ENCODE data around the gene BIVM. TPM values are rescaled to one million over a fixed set of nuclear protein-coding genes. Genes with fewer than 3 reads are reported as not detected.

Gene BIVM
- total and polyA plus RNA-seq, 2 experiments from 2014 or later: 3.2 to 4.2 TPM

- TF ChIP-seq, protein P1, sequence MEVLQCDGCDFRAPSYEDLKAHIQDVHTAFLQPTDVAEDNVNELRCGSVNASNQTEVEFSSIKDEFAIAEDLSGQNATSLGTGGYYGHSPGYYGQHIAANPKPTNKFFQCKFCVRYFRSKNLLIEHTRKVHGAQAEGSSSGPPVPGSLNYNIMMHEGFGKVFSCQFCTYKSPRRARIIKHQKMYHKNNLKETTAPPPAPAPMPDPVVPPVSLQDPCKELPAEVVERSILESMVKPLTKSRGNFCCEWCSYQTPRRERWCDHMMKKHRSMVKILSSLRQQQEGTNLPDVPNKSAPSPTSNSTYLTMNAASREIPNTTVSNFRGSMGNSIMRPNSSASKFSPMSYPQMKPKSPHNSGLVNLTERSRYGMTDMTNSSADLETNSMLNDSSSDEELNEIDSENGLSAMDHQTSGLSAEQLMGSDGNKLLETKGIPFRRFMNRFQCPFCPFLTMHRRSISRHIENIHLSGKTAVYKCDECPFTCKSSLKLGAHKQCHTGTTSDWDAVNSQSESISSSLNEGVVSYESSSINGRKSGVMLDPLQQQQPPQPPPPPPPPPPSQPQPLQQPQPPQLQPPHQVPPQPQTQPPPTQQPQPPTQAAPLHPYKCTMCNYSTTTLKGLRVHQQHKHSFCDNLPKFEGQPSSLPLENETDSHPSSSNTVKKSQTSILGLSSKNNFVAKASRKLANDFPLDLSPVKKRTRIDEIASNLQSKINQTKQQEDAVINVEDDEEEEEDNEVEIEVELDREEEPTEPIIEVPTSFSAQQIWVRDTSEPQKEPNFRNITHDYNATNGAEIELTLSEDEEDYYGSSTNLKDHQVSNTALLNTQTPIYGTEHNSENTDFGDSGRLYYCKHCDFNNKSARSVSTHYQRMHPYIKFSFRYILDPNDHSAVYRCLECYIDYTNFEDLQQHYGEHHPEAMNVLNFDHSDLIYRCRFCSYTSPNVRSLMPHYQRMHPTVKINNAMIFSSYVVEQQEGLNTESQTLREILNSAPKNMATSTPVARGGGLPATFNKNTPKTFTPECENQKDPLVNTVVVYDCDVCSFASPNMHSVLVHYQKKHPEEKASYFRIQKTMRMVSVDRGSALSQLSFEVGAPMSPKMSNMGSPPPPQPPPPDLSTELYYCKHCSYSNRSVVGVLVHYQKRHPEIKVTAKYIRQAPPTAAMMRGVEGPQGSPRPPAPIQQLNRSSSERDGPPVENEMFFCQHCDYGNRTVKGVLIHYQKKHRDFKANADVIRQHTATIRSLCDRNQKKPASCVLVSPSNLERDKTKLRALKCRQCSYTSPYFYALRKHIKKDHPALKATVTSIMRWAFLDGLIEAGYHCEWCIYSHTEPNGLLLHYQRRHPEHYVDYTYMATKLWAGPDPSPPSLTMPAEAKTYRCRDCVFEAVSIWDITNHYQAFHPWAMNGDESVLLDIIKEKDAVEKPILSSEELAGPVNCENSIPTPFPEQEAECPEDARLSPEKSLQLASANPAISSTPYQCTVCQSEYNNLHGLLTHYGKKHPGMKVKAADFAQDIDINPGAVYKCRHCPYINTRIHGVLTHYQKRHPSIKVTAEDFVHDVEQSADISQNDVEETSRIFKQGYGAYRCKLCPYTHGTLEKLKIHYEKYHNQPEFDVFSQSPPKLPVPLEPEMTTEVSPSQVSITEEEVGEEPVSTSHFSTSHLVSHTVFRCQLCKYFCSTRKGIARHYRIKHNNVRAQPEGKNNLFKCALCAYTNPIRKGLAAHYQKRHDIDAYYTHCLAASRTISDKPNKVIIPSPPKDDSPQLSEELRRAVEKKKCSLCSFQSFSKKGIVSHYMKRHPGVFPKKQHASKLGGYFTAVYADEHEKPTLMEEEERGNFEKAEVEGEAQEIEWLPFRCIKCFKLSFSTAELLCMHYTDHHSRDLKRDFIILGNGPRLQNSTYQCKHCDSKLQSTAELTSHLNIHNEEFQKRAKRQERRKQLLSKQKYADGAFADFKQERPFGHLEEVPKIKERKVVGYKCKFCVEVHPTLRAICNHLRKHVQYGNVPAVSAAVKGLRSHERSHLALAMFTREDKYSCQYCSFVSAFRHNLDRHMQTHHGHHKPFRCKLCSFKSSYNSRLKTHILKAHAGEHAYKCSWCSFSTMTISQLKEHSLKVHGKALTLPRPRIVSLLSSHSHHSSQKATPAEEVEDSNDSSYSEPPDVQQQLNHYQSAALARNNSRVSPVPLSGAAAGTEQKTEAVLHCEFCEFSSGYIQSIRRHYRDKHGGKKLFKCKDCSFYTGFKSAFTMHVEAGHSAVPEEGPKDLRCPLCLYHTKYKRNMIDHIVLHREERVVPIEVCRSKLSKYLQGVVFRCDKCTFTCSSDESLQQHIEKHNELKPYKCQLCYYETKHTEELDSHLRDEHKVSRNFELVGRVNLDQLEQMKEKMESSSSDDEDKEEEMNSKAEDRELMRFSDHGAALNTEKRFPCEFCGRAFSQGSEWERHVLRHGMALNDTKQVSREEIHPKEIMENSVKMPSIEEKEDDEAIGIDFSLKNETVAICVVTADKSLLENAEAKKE (CRISPR knock-in tag; IDR thresholded peaks at IDR 0.05): no peak
These were observed 63.8 kb downstream of the BIVM start (continued) for GRCh38 chr13:102862624-102863210.

GRCh38 chr13:102863590-102863989 is 64.7 kb downstream of the BIVM start:
- no peak overlapping the region for H3K27ac Mint-ChIP-seq
- no peak overlapping the region for H2AFZ ChIP-seq
- H3K27ac ChIP-seq (ENCODE audit: low read depth): no peak overlapping the region
- H4K20me1 ChIP-seq (replicated peaks; ENCODE audit: insufficient read depth): no peaks in the 10 kb centered on the region; the same call in 1 of the 2 replicates
- peaks cover 31% of the 10 kb centered on the region for H3K36me3 ChIP-seq (ENCODE audit: insufficient read depth)
- H3K4me1 ChIP-seq (ENCODE audit: insufficient read depth): no peaks in the 10 kb centered on the region
- no peaks in the 10 kb centered on the region for H3K27me3 ChIP-seq (ENCODE audit: insufficient read depth)
- H3K4me3 ChIP-seq: no peak overlapping the region
- DNase-seq (ENCODE audit: low spot score) (no peak), ATAC-seq (no peak)
- no peaks in the 10 kb centered on the region for H3K9me3 Mint-ChIP-seq
- no peak overlapping the region for H3K4me2 ChIP-seq
- H3K4me1 Mint-ChIP-seq: no peaks in the 10 kb centered on the region
- peaks cover 71% of the 10 kb centered on the region for H3K36me3 Mint-ChIP-seq (ENCODE audit: low read depth)
- no peaks in the 10 kb centered on the region for H3K27me3 Mint-ChIP-seq (ENCODE audit: insufficient read depth, low read depth, poor library complexity)
- H3K4me3 Mint-ChIP-seq: no peak overlapping the region
- no peaks in the 10 kb centered on the region for H3K9me2 ChIP-seq (ENCODE audit: insufficient read depth)
- H3K79me2 ChIP-seq (replicated peaks; ENCODE audit: insufficient read depth): no peaks in the 10 kb centered on the region
- H3F3A ChIP-seq (replicated peaks; ENCODE audit: low read depth): no peaks in the 10 kb centered on the region
- TF ChIP-seq EZH2 (IDR thresholded peaks at IDR 0.05; ENCODE audit: low read depth, unreplicated experiment) (no peak), STAT1 (IDR thresholded peaks at IDR 0.05; ENCODE audit: unreplicated experiment) (no peak), EZH2phosphoT487 (IDR thresholded peaks at IDR 0.05; ENCODE audit: unreplicated experiment) (no peak), ZNF331 (CRISPR knock-in tag; IDR thresholded peaks at IDR 0.05; ENCODE audit: low read depth) (no peak), CREB1 (CRISPR knock-in tag; IDR thresholded peaks at IDR 0.05; ENCODE audit: low read depth) (no peak)
- TF ChIP-seq, protein P1 (CRISPR knock-in tag; IDR thresholded peaks at IDR 0.05): no peak
- TF ChIP-seq, protein P2, sequence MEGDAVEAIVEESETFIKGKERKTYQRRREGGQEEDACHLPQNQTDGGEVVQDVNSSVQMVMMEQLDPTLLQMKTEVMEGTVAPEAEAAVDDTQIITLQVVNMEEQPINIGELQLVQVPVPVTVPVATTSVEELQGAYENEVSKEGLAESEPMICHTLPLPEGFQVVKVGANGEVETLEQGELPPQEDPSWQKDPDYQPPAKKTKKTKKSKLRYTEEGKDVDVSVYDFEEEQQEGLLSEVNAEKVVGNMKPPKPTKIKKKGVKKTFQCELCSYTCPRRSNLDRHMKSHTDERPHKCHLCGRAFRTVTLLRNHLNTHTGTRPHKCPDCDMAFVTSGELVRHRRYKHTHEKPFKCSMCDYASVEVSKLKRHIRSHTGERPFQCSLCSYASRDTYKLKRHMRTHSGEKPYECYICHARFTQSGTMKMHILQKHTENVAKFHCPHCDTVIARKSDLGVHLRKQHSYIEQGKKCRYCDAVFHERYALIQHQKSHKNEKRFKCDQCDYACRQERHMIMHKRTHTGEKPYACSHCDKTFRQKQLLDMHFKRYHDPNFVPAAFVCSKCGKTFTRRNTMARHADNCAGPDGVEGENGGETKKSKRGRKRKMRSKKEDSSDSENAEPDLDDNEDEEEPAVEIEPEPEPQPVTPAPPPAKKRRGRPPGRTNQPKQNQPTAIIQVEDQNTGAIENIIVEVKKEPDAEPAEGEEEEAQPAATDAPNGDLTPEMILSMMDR (conservative IDR thresholded peaks at IDR 0.05; ENCODE audit: low read depth in 2 of 2): no peak
